ENCODE measurements around the gene TBC1D16.
"Not testable (repeated sequence)": the region's sequence is repeated elsewhere in the genome, so short reads cannot be mapped to it uniquely, and the experiment has no call there.

Gene TBC1D16

DNA sequence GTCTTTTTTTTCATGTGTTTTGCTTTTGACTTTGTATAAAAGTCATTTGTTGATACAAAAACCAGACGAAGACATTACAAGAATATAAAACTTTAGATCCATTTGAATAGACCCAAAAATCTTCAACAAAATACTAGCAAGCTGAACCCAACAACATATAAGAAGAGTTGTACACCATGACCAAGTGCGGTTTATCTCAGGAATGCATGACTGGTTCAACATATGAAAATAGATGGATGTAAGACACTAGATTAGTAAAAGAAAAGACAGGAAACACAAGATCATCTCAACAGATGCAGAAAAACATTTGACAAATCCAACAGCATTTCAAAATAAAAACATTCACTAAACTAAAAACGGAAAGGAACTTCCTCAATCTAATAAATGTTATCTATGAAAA, 69.0 kb downstream of the TBC1D16 start:
- no peak for DNase-seq
- no peak overlapping the region for H3K4me3 Mint-ChIP-seq
- peaks cover 4% of the 10 kb centered on the region for H3K4me1 Mint-ChIP-seq
- H3K27me3 Mint-ChIP-seq, result peaks cover 24% of the 10 kb centered on the region
- CTCF ChIA-PET, result interaction anchor here (1.2 kb wide), 1 partner anchor 24 kb away, joined by 3 read pairs; no protein-coding TSS in a partner anchor
- H3K9me3 Mint-ChIP-seq, result no peaks in the 10 kb centered on the region
- H3K27ac Mint-ChIP-seq, result no peak overlapping the region
- no peaks in the 10 kb centered on the region for H3K36me3 Mint-ChIP-seq

DNA sequence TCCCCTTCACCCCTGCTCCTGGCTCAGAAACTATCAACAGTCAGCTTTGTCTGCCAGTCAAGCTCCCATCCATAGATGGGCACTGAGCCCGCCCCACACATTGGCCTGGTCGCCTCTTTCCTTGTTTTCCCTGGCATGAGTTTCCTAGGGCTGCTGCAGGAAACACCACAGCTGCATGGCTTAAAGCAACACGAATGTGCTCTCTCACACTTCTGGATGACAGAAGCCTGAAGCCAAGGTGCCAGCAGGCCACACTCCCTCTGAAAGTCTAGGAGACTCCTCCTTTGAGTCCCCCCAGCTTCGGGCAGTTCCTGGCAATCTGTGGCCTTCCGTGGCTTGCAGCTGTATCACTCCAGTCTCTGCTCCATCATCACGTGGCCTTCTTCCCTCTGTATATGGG, 69.9 kb downstream of the TBC1D16 start:
- no peaks in the 10 kb centered on the region for H3K9me3 Mint-ChIP-seq
- no peak overlapping the region for H3K4me3 Mint-ChIP-seq
- CTCF ChIA-PET, result interaction anchor here (1.1 to 1.5 kb wide), 4 partner anchors 25 to 226 kb away, joined by 3 read pairs; no protein-coding TSS in a partner anchor
- peak; percentile 11 for DNase-seq
- H3K36me3 Mint-ChIP-seq, result no peaks in the 10 kb centered on the region
- no peak overlapping the region for H3K27ac Mint-ChIP-seq
- H3K27me3 Mint-ChIP-seq, result peaks cover 21% of the 10 kb centered on the region
- H3K4me1 Mint-ChIP-seq, result peaks cover 8% of the 10 kb centered on the region

DNA sequence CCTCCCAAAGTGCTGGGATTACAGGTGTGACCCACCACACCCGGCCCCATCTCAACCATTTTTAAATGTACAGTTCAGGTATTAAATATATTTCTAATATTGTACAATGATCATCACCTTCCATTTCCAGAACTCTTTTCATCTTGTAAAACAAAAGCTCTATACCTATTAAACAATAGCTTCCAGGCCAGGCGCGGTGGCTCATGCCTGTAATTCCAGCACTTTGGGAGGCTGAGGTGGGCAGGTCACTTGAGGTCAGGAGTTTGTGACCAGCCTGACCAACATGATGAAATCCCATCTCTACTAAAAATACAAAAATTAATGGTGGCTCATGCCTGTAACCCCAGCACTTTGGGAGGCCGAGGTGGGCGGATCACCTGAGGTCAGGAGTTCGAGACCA, 73.2 kb downstream of the TBC1D16 start:
- H3K27ac Mint-ChIP-seq, DNase-seq, H3K4me1 Mint-ChIP-seq, H3K9me3 Mint-ChIP-seq, H3K36me3 Mint-ChIP-seq, CTCF ChIA-PET, H3K4me3 Mint-ChIP-seq: not testable (repeated sequence)
- peaks cover 29% of the 10 kb centered on the region for H3K27me3 Mint-ChIP-seq

DNA sequence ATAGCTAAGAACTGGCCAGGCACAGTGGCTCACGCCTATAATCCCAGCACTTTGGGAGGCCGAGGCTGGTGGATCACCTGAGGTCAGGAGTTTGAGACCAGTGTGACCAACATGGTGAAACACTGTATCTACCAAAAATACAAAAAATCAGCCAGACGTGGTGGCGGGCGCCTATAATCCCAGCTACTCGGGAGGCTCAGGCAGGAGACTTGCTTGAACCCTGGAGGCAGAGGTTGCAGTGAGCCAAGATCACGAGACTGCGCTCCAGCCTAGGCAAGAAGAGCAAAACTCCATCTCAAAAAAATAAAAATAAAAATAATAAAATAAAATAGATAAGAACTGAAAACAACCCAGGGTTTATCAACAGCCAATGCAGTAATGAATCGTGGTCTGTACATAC, 74.1 kb downstream of the TBC1D16 start:
- DNase-seq, H3K9me3 Mint-ChIP-seq, H3K4me1 Mint-ChIP-seq, H3K4me3 Mint-ChIP-seq, H3K36me3 Mint-ChIP-seq, H3K27ac Mint-ChIP-seq: not testable (repeated sequence)
- H3K27me3 Mint-ChIP-seq, result peaks cover 38% of the 10 kb centered on the region
- CTCF ChIA-PET, result interaction anchor here (0.8 kb wide), 1 partner anchor 9 kb away, joined by 3 read pairs; no protein-coding TSS in a partner anchor

DNA sequence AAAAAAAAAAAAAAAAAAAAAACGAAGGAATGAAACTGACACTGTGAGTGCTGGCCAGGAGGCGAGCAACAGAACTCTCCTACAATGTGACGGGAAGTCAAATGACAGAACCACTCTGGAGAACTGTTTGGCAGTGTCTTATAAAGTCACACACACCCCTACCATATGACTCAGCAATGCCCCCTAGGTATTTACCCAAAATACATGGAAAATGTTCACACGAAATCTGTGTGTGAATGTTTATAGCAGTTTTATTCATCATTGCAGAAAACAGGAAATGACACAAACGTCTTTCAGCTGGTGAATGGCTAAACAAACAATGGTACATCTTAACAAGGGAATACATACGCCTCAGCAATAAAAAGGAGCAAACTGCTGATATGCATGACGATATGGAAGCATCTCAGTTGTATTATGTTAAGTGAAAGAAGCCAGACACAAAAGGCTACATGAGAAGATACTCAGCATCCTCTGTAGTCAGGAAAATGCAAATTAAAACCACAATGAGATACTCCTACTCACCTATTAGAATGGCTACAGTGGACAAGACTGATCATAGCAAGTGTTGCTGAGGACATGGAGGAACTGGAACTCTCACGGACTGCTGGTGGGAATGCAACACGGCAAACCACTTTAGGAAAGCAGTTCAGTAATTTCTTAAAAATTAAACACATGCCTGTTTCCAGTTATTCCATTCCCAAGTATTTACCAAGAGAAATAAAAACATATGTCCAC, 74.7 kb downstream of the TBC1D16 start:
- peaks cover 6% of the 10 kb centered on the region for H3K4me1 Mint-ChIP-seq
- no peaks in the 10 kb centered on the region for H3K9me3 Mint-ChIP-seq
- no peak overlapping the region for H3K27ac Mint-ChIP-seq
- DNase-seq, result no peak
- H3K36me3 Mint-ChIP-seq, result no peaks in the 10 kb centered on the region
- CTCF ChIA-PET, result interaction anchor here (0.8 kb wide), 1 partner anchor 9 kb away, joined by 3 read pairs; no protein-coding TSS in a partner anchor
- H3K4me3 Mint-ChIP-seq, result no peak overlapping the region
- peaks cover 37% of the 10 kb centered on the region for H3K27me3 Mint-ChIP-seq

DNA sequence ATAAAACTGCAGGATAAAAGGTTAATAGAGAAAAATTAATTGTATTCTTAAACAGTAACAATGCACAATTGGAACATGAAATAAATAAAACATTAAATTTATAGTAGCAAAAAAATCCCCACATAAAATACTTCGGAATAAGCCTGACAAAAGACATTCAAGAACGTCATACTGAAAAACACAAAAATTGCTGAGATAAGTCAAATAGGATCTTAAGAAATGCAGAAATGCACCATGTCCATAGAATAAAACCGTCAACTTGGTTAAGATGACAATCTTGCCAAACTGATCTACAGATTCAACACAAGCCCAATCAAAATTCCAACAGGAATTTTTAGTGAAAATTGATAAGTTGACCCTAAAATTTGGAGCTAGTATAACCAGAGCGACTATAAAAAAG, 76.6 kb downstream of the TBC1D16 start:
- no peaks in the 10 kb centered on the region for H3K36me3 Mint-ChIP-seq
- CTCF ChIA-PET, result interaction anchor here (0.9 kb wide), 1 partner anchor 35 kb away, joined by 3 read pairs; no protein-coding TSS in a partner anchor
- no peak overlapping the region for H3K4me3 Mint-ChIP-seq
- DNase-seq, result no peak
- peaks cover 6% of the 10 kb centered on the region for H3K4me1 Mint-ChIP-seq
- peaks cover 34% of the 10 kb centered on the region for H3K27me3 Mint-ChIP-seq
- H3K9me3 Mint-ChIP-seq, result no peaks in the 10 kb centered on the region
- no peak overlapping the region for H3K27ac Mint-ChIP-seq

DNA sequence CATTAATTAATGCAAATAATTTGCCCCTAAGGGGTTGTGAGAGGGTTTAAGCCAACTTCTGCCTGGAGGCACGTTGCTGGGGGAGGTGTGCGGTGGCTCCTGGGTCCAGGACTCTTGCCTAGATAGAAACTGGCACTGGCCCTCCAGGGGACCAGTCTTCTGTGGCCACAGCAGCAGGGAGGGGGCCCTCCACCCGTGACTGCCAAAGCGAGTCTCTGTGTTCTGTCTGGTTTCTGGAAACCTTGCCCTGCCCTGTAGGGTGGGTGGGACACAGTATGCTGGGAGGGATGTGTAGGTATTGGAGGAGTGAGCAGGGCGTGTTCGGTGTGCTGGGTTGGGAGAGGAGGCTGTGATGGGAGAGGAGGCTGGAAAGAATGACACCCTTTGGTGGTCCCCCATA, 78.8 kb downstream of the TBC1D16 start:
- Mint-ChIP-seq H3K4me1 (peaks cover 6% of the 10 kb centered on the region), H3K4me3 (no peak overlapping the region), H3K27ac (no peak overlapping the region), H3K27me3 (peaks cover 25% of the 10 kb centered on the region), H3K36me3 (no peaks in the 10 kb centered on the region), H3K9me3 (no peaks in the 10 kb centered on the region)
- CTCF ChIA-PET, result no interaction called here
- no peak for DNase-seq

DNA sequence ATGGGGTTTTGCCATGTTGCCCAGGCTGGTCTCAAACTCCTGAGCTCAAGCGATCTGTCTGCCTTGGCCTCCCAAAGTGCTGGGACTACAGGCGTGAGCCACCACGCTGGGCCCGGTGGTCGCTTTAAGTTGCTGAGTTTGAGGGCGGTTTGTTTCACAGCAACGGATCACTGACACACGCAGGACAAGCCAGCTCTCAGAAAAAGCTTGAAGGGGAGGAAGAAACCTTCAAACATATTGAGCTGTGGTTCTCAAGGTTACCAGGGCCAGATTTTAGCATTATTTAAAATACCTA, 79.3 kb downstream of the TBC1D16 start:
- CTCF ChIA-PET, H3K36me3 Mint-ChIP-seq, H3K9me3 Mint-ChIP-seq, H3K4me3 Mint-ChIP-seq, H3K4me1 Mint-ChIP-seq, H3K27ac Mint-ChIP-seq: not testable (repeated sequence)
- DNase-seq, result peak; percentile 10
- peaks cover 27% of the 10 kb centered on the region for H3K27me3 Mint-ChIP-seq

DNA sequence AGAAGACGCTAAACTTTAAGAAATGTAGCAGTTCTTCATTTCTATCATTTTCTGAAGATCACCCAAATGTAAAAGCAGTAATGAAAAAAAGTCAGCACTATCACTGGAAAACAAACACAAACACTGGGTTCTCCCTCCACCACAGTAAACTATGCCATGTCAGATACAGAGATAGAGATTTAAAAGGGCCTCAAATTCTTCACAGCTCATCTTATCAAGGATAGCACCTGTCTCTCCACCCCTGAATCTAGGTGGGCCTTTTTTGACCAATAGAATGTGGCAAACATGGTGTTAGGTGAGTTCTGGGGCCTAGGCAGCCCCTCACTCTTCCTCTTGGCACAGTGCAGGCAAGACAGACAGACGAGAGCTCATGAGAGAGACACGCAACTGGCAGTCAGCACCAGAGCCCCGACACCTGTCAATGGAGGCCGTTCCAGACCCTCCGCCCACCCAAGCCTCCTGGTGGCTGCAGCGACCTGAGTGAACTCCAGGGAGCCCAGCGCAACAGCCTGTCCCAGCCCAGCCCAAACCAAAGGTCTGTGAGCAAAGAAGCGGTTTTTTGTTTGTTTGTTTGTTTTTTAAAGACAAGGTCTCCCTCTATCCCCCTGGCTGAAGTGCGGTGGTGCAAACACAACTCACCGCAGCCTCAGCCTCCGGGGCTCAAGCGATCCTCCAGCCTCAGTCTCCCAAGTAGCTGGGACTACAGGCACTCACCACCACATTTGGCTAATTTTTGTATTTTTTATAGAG, 79.8 kb downstream of the TBC1D16 start:
- H3K27me3 Mint-ChIP-seq, result peaks cover 29% of the 10 kb centered on the region
- peaks cover 2% of the 10 kb centered on the region for H3K4me1 Mint-ChIP-seq

DNA sequence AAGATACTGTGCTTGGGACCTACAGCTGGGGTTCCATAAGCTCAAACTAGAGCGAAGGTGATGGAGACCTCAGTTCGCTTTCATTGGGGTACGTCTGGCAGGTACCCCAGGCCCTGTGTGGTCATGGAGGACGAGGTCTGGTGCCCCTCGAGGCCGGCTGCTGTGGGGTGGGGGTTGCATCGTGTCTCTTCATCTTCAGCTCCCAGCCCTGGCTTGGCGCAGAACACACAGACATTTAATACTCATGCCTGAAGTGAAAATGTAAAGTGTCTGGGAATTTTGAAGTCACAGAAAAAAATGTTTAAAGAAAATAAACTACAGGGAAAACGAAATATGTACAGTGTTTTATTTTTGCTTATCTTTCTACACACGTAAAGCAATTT, 80.5 kb downstream of the TBC1D16 start:
- Mint-ChIP-seq H3K4me1 (no peaks in the 10 kb centered on the region), H3K27ac (no peak overlapping the region), H3K4me3 (no peak overlapping the region), H3K36me3 (no peaks in the 10 kb centered on the region), H3K9me3 (no peaks in the 10 kb centered on the region), H3K27me3 (peaks cover 29% of the 10 kb centered on the region)
- CTCF ChIA-PET, result interaction anchor here (0.9 kb wide), 1 partner anchor 15 kb away, joined by 3 read pairs; no protein-coding TSS in a partner anchor
- peak; percentile 11 for DNase-seq

More for the DNA sequence above, 79.8 kb downstream of the TBC1D16 start:
- CTCF ChIA-PET, result interaction anchor here (0.9 kb wide), 1 partner anchor 14 kb away, joined by 3 read pairs; no protein-coding TSS in a partner anchor
- Mint-ChIP-seq H3K36me3 (no peaks in the 10 kb centered on the region), H3K9me3 (no peaks in the 10 kb centered on the region), H3K27ac (no peak overlapping the region), H3K4me3 (no peak overlapping the region)
- DNase-seq, result no peak

DNA sequence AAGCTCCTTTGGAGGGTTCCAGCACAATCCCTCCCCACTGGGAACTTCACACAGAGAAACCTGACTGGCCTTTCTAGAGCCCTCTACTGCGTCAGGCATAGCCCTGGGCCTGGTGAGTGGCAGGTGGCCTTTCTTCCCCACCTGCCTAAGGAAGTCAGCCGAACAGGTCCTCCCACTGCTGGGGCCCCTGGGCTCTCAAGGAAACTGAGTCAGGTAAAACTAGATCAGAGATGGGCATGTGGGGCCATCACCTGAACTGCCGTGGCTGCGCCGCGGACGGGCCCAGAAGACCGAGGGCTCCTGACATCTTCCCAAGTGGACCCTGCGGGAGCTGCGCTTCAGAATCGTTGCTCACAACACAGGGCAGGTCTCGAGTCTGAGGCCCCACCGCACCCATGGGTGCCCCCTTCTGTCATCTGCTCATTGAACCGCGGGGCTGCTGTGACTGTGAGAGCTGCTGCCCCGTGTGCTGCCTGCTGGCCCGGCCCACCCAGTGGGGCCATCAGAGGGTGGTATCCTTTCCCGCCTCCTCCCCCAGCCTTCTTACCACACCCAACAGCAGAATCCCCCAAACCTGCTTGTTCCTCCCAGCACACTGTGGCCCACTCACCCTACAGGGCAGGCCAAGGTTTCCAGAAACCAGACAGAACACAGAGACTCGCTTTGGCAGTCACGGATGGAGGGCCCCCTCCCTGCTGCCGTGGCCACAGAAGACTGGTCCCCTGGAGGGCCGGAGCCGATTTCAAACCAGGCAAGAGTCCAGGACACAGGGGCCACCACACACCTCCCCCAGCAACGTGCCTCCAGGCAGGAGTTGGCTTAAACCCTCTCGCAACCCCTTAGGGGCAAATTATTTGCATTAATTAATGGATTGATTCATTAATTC, 81.1 kb downstream of the TBC1D16 start:
- peak; percentile 11 for DNase-seq
- Mint-ChIP-seq H3K27me3 (peaks cover 29% of the 10 kb centered on the region), H3K9me3 (no peaks in the 10 kb centered on the region)

DNA sequence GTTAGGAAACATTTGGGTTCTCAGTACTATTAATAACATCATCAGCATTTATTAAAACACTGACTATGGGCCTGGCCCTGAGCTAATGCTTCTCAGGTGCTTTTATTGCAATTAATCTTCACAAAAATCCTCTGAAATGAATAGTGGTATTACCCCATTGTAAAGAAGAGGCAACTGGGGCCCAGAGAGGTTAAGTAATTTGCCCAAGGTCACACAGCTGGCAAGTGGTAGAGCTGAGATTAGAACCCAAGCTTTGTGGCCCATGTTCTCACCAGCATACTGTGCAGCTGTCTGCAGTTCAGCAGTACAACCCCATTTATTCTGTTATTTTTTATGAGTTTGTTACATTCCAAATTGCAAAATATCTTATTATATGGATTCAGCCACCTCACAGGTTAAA, 82.3 kb downstream of the TBC1D16 start:
- CTCF ChIA-PET, result interaction anchor here (1.9 kb wide), 1 partner anchor 17 kb away, joined by 5 read pairs; no protein-coding TSS in a partner anchor
- H3K27me3 Mint-ChIP-seq, result peaks cover 29% of the 10 kb centered on the region

More for the DNA sequence above, 81.1 kb downstream of the TBC1D16 start:
- H3K4me1 Mint-ChIP-seq, result no peaks in the 10 kb centered on the region
- no peaks in the 10 kb centered on the region for H3K36me3 Mint-ChIP-seq
- CTCF ChIA-PET, result interaction anchor here (0.9 to 1.9 kb wide), 2 partner anchors 16 kb away, joined by 3 to 5 read pairs; no protein-coding TSS in a partner anchor
- no peak overlapping the region for H3K4me3 Mint-ChIP-seq
- no peak overlapping the region for H3K27ac Mint-ChIP-seq

DNA sequence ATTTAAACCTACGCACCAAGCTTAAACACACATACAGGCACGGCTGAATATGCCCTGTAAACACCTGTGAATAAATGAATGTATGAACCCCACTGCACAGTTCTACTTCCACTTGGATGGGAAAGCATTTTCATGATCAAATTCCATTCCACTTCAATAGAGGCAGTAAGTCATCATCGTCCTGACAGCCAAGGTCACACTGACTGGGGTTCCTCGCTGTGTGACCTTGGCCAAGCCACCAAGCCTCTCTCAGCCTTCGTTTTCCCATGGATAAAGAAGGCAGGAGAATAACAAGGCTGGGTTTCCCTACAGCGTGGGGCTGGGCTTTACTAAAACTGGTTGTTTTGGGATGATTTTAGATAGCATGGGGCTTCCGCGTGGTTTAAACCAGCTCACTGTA, 82.8 kb downstream of the TBC1D16 start:
- Mint-ChIP-seq H3K27ac (no peak overlapping the region), H3K4me3 (no peak overlapping the region), H3K4me1 (no peaks in the 10 kb centered on the region), H3K27me3 (peaks cover 27% of the 10 kb centered on the region), H3K36me3 (no peaks in the 10 kb centered on the region), H3K9me3 (no peaks in the 10 kb centered on the region)
- CTCF ChIA-PET, result interaction anchor here (1.9 kb wide), 1 partner anchor 18 kb away, joined by 5 read pairs; no protein-coding TSS in a partner anchor
- peak; percentile 12 for DNase-seq

More for the DNA sequence above, 82.3 kb downstream of the TBC1D16 start:
- H3K9me3 Mint-ChIP-seq, result no peaks in the 10 kb centered on the region
- no peaks in the 10 kb centered on the region for H3K4me1 Mint-ChIP-seq
- H3K36me3 Mint-ChIP-seq, result no peaks in the 10 kb centered on the region
- no peak overlapping the region for H3K27ac Mint-ChIP-seq
- no peak for DNase-seq
- no peak overlapping the region for H3K4me3 Mint-ChIP-seq
